NCI-H1105 (cell line): Measurements from ENCODE around the gene ACAT1.
"Not testable (repeated sequence)": the region's sequence is repeated elsewhere in the genome, so short reads cannot be mapped to it uniquely, and the experiment has no call there.

Experiments used
- DNase-seq: peaks from one replicate; lab custom pipeline; 2025; lab: John Stamatoyannopoulos, UW

The ACAT1 gene

DNA sequence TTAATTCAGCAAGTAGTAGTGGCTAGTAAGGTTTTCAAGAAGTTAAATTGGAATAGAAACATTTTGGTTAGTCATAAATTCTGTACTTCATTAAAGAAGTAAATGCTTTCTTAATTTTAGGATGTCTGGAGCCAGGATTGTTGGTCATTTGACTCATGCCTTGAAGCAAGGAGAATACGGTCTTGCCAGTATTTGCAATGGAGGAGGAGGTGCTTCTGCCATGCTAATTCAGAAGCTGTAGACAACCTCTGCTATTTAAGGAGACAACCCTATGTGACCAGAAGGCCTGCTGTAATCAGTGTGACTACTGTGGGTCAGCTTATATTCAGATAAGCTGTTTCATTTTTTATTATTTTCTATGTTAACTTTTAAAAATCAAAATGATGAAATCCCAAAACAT lies 25.8 kb downstream of the ACAT1 start:
- DNase-seq = no peak

GRCh38 chr11:108148556-108148955 lies 27.2 kb downstream of the ACAT1 start:
- DNase-seq = no peak

DNA sequence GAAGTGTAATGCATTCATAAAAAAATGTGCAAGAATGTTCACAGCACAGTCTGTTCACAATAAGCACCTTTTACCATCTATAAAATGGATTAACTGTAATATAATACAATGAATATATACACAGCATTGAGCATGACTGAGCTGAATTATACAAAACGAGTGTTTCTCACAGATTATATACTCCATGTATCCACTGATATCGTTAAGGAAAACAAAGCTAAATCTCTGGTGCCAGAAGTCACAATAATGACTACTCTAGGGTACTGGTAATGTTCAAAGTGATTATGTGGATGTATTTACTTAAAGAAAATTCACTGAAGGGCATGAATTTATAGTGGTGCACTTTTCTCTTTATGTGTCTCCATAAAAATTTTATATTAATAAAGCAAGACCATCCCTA lies 33.2 kb downstream of the ACAT1 start:
- DNase-seq = no peak

- DNase-seq = no peak
These were observed 39.7 kb downstream of the ACAT1 start for GRCh38 chr11:108160970-108161566.

GRCh38 chr11:108162878-108163277 lies 41.5 kb downstream of the ACAT1 start:
- not testable (repeated sequence) for DNase-seq

DNA sequence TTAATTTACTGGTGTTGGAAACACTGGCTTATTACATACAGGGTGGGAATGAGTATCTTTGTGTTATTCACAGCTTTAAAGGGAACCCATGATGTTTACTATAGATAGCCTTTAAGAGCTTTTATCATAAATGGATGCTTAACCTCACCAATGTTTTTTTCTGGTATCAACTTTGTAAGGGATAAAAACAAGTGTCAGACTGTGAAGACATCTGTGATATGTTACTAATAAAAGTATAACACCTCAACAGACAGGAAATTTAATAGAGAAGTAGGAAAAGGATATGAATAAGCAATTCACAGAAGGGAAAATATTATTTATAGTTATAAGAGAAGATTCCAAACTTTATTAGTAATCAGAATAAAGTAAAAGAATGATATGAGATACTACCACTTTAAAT lies 46.3 kb downstream of the ACAT1 start:
- no peak for DNase-seq

DNA sequence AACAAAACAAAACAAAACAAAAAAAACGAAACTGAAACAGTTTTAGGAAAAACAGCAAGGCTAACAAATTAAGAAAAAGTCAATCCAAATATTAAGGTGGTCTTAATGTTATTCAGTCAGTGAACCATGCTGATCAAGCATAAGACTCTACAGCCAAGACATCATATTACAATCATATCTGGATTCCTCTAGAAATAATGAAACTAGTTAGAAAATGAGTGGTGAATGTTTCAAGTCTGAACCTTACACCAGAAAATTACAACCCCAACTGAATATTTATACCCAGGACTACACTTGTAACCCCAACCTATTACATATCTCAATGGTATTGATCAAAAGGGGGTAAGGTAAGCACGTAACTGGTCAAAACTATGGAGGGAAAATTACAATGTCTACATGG lies 48.8 kb downstream of the ACAT1 start:
- no peak for DNase-seq

DNA sequence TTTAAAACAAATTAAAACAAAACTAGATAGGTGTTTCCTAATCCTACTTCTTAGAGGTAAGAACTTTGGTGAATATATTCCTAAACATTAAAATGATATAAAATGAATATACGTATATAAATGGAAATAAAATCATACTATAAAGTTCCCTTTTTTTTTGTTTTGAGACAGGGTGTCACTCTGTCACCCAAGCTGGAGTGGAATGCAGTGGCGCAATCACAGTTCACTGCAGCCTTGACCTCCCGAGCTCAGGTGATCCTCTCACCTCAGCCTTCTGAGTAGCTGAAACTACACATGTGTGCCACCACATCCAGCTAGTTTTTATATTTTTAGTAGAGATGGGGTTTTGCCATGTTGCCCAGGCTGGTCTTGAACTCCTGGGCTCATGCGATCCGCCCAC lies 56.2 kb downstream of the ACAT1 start:
- DNase-seq = no peak

DNA sequence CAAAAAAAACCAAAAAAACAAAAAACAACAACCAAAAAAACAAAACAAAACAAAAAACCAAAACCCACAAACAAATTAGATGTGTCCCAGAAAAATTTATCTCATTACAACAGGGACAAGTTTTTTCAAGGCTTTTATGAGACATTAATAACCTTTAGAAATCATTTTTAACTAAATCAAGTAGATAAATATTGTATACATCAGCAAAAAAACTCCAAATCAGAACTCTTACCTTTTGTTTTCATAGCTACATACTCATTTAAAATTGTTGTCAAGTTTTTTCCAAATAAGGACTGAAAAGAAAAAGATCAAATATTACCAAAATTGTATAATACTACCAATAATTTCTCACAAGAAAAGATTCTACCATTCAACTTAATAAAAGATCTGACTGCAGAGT lies 72.4 kb downstream of the ACAT1 start:
- no peak for DNase-seq

DNA sequence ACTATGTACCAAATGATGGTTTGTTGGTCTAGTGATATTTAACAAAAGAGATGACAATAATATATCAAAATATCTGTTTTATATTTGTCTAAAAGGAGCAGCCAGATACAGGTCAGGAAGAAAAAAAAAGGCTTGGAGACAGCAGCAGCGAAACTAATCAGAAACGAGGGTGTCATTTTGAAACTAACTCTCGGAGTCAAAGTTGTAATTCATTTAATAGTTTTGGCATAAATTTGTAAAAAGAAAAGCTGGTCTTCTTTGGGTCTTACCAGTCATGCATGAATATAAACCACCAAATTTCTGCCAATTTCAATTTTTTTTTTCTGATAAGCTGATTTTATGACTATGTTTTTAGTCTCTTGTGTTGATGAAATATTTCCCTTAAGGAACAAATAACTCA lies 75.5 kb downstream of the ACAT1 start:
- DNase-seq = no peak
